Stimulated activated CD4-positive, alpha-beta T cell treated with anti-CD3 and anti-CD28 coated beads, Interleukin-4, amount 100 ng/mL, for 1 hour (primary cell): Measurements from ENCODE around the gene HACD2.
"Not testable (repeated sequence)": the region's sequence is repeated elsewhere in the genome, so short reads cannot be mapped to it uniquely, and the experiment has no call there.

ENCODE experiments used
- DNase-seq: peaks from one replicate; pipeline ENCODE4 v3.0.0-alpha.2; 2020

The HACD2 gene, protein sequence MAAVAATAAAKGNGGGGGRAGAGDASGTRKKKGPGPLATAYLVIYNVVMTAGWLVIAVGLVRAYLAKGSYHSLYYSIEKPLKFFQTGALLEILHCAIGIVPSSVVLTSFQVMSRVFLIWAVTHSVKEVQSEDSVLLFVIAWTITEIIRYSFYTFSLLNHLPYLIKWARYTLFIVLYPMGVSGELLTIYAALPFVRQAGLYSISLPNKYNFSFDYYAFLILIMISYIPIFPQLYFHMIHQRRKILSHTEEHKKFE

DNA sequence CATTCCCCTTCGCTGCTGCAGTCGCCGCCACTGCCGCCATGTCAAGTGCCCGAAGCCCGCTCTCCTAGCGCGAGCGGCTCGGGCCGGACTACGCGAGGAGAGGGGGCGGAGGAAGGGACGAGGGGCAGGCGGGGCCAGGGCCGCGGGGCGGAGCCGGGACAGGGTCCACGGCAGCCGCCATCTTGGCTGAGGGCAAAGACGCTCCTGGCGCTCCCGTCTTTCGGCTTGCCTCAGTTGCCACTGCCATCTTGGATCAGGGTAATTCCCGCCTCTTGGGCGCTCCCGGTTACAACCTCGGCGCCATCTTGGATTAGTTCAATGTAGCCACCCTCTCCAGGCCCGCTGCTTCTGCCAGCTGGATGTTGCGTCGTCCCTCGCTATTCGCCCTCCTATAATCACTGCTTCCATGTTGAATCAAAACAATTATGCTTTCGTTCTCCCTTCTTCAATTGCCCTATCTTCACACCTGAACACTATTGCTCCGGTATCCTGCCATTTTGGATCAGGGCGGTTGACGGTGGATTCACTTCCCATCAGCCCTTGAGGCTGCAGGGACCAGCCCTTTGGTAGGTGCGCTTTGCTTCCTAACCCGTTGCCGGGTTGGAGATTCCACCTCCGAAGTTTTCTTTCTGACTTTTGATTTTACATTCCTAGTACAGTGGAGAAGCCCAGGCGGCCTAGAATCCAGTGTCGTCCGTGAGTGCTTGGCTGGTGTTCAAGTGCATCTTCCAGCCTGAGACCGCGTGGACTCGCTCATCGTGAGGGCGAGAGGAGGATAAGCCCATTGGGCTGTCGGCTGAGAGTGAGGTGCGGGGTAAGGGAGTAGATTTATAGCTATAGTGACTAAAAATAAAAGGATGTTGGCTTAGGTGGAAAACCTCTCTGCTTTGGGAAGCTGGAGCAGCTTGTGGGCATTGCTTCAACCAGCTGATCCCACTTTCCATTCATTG is at the start of gene HACD2:
Gene HACD2 (minus strand): TSS at position 66 of the 950 bp plus-strand sequence. CDS start 26 bp downstream, at position 40.
- peak; percentile 96 for DNase-seq

DNA sequence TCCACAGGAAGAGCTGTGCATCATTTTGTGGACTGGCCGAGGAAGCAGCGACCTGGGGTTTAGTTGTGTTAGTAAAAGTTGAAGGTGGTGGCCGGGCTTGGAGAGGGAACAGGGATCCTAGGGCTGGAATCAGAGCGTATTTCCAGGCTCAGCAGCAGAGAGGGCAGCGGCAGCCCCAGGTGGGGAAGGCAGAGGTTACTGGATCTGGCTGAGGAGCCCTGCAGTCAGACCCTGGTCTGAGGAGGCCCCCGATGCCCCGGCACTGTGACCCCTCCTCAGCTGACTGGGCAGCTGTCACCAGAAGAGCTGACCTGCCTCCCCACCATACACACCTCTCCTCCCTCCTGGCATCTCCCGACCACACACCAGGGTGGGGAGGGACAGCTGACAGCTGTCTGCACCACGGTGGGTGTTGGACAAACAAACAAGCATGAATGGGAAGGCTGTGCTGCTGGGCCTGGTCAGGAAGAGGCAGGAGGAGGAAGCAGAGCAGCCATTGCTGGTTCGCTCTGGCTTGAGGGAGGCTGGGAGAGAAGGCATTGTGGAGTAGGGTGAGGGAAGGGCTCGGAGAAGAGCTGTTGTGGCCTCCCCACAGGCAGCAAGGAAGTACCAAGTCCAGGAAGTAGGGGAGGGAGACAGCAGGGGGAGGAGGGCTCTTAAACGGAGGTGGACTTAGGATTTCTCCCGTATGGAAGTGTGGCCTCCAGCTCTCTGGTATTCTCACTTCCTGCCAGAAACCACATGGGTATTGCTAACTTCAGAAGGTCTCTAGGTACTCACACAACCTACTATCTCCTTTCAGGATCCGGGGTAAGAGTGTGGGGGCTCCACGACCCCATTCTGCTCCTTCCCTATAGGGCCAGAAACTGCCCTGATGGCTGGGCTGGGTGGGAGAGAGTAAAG is 49.5 kb upstream of the HACD2 start:
- DNase-seq, result no peak

DNA sequence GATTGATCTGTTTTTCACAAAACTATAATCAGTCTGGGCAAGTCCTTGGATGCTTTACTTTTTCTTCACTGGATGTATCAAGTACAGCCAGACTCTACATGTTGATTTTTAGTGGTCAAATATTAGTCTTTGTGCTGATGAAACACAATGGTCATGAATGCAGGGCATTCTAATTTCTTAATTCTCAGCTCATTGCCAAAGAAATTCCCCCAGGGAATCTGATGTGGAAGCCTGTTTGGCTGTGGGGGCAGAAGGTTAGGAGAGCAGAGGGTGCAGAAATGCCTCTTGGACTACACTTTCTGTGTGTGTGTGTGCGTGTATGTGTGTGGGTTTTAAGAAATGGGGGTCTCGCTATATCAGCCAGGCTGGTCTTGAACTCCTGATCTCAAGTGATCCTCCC is 48.7 kb upstream of the HACD2 start:
- DNase-seq, result no peak

DNA sequence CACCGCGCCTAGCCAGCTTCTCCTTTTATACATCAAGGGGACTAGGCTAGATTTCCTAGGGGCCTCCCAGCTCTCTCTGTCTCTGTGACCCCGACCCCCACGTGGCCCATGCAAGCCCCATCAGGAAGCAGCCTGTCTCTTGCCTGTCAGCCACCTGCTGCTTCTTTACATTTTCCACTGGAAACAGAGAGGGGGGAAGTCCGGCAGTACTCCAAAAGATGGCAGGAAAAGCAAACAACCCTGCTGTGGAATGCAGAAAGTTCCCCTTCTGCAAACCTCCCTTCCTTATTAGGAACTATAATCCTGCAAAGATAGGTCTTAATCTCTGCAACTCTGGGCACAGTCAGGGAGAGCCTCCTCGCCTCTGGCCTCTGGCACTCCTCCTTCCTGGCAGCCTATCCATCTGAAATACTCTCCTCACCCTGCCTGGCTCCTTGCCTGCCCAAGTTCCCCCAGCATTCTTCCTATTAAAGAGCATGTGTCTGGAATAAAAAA is 47.4 kb upstream of the HACD2 start:
- DNase-seq, result no peak

DNA sequence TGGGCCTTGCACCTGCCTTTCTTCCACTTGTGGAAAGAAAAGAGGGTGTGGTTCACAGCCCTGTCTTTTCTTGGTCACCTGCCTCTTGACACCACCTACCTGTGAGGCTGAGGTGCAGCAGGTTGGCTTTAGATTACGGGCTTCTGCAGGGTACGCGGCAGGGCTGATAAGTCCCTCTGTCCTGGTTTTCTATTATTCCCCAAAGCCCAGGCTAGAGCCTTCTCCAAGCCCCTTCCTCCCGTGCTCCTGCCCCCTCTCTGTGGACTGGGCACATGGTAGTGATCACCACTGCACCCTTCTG is 44.8 kb upstream of the HACD2 start:
- no peak for DNase-seq

DNA sequence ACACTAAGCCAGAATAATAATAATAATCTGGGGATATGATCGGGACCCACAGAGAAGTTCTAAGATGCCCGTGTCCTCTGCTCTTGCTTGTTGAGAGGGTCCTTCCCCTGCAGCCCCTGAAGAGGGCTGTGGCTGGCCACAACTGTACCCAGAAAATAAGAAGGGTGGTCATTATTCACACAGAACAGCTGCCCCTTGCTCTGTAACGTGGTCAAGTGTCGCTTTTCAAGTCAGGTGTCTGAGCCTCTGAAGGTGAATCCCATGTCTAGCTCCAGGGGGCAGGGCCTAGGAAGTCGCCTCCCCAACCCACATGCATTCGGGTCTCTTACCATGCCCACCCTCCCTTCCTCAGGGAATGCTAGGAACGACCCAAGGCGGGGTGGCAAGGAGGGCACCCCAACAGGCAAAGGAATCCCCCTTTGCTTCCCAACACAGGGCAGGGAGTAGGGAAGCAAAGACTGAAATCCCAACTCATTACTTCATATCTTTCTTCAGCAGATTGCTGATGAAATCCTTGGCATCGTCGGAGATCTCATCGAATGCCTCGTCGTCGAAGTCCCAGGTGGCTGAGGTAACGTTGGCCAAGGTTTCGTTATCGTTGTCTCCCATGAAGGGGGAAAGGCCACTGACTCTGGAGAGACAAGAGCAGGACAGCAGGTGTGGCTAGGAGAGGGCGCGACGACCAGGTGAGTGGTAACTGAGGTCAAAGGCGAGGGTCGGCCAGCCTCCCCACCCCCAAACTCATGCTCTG is 44.3 kb upstream of the HACD2 start:
- DNase-seq, result no peak

DNA sequence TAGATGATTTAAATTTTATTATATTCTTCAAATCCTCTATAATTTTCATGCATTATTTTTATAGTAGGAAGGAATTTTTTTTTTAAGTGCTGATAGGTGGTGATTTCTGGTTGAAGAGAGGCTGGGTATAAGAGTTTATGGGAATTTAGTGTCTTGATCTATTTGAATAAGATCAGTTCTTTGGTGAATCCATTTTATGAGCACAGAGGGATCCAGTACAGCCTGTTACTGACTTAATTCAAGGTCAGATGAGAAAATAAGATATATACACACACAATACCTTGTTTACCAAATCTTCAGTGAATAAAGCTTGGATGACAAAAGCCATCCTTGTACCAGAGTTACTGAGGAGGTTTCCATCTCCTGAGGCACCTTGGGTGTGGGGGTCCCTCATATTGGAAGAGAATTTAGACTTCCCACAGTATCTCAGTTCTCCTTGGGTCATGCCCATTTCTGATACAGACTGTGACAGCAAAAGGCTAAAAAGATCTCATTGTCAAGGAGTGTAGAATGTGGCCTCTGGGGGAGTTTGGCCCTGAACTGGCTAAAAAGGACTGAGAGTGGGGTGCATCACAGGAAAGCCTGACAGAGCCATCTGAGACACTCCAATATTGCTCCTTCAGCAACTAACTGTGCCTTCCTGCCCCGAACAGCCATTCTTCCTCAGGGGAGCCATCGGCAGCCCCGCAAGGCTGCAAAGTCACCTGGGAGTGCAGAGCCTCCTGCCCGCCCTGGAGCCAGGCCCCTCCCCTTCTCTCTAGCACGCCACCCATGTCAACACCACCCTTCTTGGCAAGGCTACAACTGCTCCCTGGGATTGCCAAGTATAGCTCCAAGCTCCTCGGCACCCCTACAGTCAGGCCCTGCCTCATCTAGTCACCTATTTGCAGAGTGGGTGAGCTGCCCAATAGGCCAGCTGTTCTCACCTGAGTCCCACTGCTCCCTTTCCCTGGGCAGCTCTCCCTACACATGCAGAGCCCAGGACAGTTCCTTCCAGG is 43.1 kb upstream of the HACD2 start:
- DNase-seq, result no peak

DNA sequence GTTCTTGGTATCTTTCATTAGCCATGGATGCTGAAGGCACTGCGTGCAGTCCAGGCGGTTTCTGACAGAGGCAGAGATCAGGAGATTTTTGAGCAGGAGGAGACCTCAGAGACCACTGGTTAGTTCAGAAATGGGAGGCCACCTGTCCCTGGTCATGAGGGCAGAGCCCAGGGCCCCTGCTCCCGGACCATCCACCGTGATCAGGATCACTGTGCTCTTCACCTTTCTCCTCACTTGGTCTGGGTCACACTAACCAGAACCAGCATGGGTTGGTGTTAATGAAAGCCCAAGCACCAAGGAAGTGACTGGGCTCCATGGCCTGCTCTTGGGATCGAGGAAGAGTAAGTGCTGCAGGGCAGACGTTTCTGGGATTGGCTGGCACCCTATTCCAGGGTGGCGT is 42.0 kb upstream of the HACD2 start:
- no peak for DNase-seq

DNA sequence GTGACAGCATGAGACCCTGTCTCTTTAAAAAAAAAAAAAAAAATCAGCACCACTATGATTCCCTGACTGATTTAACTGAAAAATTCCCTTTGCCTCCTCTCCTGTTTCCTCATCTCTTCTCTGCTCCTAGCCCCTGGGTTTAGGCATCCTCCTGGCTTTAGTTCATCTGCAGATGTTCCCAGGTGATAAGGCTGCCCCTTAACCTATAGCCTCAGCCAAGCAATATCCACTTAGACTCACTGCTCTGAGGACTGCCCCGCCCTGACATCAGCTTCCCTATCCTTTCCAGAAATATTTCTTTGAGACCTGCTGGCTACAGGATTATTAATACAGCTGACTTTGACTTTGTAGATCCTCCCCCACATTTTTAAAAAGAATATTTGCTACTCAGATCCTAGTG is 39.4 kb upstream of the HACD2 start:
- no peak for DNase-seq

DNA sequence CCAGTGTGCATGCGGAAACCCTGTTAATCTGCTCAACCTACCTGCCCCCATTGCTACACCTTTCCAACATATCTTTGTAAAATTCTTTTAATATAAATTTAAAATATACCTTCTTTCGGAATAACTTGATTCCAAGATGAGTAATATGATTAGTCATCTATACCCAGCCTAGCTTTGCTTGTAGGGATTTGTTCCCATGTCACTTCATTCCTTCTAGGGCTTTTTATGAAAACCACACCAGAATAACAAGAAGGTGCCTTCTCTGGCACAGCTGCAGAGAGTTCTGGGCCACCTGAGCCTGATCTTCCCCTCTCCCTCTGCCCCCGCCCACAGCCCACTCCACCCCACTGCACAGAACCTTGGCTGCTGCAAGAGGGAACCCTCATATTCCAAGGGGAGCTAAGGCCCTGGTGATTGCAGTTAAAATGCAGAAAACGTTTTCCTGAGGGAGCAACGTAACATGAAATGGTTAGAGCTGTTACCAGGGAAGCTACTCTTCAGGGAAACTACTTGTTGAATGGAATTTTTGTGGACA is 38.6 kb upstream of the HACD2 start:
- no peak for DNase-seq

DNA sequence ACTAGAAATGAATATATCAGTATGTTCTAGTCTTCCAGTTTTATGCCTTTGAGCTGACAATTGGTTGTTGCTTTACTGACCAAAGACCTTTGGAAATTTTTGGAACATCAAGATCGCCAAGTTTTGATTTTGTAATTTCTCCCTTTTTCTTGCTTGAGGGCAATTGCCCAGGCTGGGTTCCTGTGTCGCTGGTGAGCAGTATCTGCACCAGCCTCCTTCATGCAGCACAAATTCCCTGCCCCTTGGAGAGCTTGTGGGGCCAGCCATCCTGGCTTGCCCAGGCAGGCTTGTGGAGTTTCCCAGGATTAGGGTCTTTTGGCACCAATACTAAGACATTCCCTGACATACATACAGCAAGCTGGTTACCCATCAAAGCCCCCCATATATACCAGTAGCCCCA is 37.9 kb upstream of the HACD2 start:
- DNase-seq, result no peak

DNA sequence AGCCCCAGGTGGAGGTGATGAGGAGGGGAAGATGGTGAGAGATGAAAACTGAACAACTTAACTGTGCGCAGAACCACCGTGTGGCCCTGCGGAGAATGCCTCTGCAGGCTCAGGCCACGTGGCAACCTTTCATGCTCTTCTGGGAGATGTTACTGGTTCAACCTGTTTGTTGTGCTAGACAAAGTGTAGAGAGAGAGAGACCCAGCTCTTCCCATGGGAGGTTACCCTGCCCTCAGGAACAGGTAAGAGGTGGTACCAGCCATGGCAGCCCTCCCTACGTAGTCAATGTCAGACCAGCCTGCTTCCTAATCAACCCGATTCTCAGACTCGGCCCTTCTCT is 37.0 kb upstream of the HACD2 start:
- DNase-seq, result no peak

DNA sequence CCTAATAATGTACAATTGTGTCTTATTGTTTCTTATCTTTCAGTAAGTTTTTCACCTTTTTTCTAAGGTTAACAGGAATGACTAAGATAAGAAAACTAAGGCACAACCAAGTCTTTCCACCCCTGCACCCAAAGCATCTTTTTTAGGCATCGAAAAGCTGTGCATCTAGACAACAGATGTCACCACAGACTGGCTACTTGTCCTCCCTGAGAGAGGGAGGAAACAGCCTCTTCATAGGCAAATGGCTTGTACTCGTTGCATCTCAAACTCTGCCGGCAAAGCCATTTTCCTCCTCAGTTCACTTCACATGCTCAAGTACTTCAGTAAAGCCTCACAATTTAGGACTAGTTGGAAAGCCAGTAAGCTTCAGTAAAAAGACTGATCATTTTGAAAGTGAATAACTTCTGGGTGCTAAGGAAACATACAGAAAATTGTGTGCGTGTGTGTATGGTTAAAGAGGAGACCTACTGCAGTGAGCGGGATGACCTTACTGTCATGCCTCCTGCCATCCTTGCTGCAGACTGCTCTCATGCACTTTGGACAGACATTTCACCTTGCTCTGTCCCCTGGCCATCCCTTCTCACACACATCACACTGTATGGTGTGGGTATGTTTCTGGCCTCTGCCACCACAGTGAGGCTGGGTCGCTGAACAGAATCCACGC is 36.5 kb upstream of the HACD2 start:
- no peak for DNase-seq

DNA sequence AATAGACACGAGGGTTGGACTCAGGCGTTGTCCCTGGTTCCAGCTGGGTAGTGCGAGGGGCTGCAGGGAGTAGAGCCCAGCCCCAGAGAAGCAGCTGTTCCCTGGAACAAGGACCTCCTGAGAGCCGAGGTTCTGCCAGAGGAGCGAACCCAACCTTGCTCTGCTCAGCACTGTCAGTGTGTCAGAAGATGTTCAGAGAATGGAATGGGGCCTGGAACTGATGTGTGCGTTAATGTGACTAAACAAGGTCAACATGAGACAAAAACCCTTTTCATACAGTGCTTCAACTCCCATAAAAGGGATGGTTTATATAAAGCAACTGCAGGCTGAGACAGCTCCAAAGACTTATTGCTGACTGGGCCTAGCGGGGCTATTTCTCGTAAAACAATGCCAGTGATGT is 35.5 kb upstream of the HACD2 start:
- no peak for DNase-seq

DNA sequence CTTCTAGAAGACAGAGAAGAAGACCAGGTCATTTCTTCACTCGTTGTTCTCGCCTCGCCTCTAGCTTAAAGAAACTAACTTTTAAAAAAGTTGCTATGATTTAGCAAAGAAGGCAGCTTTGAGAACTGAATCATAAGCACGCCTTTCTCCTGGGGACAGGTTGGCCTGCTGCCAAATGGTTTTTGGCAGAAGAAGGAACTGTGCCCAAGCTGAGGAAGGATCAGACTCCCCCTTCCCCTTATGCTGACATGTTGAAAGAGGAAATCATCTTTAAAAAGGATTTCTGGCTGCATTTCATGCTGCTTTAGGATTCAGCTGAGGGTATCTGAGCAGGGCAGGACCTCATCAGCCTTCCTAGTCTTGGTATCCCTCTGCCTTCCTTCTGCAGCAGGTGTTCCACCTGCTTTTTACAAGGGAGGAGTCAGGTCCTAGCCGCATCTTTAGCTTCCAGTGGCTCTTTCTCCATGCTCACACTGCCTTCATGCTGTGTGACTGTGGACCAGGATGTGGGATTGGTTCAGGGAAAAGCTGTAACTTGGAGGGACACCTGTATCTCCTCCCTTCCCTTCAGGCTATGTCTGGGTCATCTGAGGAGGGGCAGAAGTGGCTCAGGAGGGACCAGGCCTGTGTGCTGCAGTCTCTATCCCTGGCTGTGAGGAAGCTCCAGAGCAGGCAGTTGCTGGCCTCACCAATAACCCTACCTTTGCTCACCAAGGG is 34.1 kb upstream of the HACD2 start:
- DNase-seq, result no peak

DNA sequence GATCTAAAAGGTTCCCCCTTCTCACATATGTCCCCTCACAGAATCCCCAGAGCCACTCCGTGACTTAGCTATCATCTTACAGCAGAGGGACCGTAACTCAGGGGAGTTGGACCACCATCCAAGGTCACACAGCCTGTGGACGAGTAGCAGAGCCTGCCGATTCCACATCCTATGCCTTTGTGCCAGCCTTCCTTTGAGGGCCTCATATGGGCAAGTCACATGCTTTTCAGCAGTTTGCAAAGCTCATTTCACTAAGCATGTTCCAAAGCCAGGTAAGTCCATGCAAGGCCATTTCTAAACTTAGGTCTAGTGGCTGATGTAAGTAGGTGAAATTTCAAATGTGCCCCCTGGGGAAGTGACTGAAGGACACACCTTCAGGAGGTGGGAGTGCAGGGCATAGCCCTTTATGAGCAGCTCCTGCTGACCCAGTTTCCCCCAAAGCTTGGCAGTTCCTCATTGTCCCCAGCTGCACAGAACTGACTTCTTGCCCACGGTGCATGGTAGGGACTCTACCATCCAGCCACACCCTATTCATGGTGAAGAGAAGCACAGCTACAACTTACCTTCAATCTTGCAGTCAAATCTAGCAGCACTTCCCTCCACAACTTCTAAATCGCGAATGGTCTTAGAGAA is 33.3 kb upstream of the HACD2 start:
- no peak for DNase-seq

DNA sequence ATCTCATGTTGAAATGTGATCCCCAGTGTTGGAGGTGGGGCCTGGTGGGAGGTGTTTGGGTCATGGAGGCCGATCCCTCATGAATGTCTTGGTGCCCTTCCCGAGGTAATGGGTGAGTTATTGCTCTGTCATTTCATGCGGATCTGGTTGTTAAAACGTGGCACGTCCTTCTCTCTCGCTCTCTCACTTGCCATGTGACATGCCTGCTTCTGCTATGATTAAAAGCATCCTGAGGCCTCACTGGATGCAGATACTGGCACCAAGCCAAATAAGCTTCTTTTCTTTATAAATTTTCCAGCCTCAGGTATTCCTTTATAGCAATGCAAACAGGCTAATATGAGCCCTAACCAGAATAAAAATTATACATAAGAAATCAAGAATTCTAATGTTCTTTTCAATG is 31.7 kb upstream of the HACD2 start:
- no peak for DNase-seq

DNA sequence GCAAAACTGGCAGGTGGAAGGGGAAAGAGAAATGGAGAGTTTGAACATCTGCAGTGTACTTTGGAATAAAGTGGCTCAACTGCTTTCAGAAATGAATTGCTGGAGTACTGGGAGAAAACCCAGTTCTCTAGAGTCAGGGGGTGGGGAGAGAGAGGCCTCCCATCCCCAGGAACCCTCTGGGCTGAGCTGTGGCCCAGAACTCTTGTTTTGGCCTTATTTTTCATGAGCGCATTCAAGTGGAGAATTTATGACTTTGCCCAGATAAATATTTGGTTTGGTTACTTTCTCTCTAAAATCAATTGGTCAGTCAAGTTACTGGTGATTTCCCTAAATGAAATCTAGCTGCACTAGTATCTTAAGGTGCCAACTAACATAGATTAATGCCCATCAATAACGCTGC is 28.7 kb upstream of the HACD2 start:
- DNase-seq, result no peak

DNA sequence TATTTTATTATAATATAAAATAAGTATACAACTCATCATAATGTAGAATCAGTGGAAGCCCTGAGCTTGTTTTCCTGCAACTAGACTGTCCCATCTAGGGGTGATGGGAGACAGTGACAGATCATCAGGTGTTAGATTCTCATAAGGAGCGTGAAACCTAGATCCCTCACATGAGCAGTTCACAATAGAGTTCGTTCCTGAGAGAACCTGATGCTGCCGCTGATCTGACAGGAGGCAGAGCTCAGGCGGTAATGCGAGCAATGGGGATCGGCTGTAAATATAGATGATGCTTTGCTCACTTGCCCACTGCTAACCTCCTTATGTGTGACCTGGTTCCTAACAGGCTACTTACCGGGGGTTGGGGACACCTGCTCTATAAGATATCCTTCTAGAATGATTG is 26.8 kb upstream of the HACD2 start:
- not testable (repeated sequence) for DNase-seq
